Gastroesophageal sphincter (tissue), 3 donors: ENCODE results near the gene MAFG.

Source experiments
- POLR2A ChIP-seq, 2 donors: fragments of 450-650 bp; IDR thresholded peaks; one replicate each; pipeline ENCODE4 v1.6.1; 2017; ENCODE audit warnings: antibody characterized with exemption in 2 of 2, mild to moderate bottlenecking in 2 of 2, moderate library complexity in 1 of 2
- TF ChIP-seq, protein P1 (sequence below), 4 experiments: fragments of 200-600 bp in 2 of 4; fragments of 450-650 bp in 2 of 4; sonication (generic) in 1 of 4; IDR thresholded peaks; one replicate each; pipeline ENCODE4 v1.5.1; 2017 to 2019; ENCODE audit warnings: antibody characterized with exemption in 4 of 4, mild to moderate bottlenecking in 2 of 4, moderate library complexity in 2 of 4

GRCh38 chr17:81932333-81932983 lies 4.9 kb upstream of the MAFG start:
- TF ChIP-seq, protein P1, sequence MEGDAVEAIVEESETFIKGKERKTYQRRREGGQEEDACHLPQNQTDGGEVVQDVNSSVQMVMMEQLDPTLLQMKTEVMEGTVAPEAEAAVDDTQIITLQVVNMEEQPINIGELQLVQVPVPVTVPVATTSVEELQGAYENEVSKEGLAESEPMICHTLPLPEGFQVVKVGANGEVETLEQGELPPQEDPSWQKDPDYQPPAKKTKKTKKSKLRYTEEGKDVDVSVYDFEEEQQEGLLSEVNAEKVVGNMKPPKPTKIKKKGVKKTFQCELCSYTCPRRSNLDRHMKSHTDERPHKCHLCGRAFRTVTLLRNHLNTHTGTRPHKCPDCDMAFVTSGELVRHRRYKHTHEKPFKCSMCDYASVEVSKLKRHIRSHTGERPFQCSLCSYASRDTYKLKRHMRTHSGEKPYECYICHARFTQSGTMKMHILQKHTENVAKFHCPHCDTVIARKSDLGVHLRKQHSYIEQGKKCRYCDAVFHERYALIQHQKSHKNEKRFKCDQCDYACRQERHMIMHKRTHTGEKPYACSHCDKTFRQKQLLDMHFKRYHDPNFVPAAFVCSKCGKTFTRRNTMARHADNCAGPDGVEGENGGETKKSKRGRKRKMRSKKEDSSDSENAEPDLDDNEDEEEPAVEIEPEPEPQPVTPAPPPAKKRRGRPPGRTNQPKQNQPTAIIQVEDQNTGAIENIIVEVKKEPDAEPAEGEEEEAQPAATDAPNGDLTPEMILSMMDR (IDR thresholded peaks at IDR 0.05): no peak
- TF ChIP-seq POLR2A (IDR thresholded peaks at IDR 0.05): no peak
